K562 (cell line): ENCODE measurements around the gene NSMF. TPM values are rescaled to one million over a fixed set of nuclear protein-coding genes. Genes with fewer than 3 reads are reported as not detected.

Source experiments
- ATAC-seq: fragments of 200-7000 bp; cut with Tn5 transposase; 3 replicates; pipeline ENCODE4 v1.9.1; 2020; ENCODE audit warnings: moderate library complexity
- BruUV-seq: library from RNA; stranded (reverse); fragments of 400-500 nt; replicated peaks from 2 replicates; lab custom pipeline; 2021; lab: Mats Ljungman, UMichigan
- CTCF ChIA-PET: fragments of 300-600 bp; formaldehyde crosslinking; extraction: SDS; loops from one replicate; lab custom pipeline; 2021; ENCODE audit warnings: low intra/inter-chr PET ratio; lab: Yijun Ruan, JAX
- POLR2A ChIA-PET: fragments of 300-600, 350-650 bp; sonication (Branson Sonifier 250); formaldehyde crosslinking; extraction: SDS; loops from one replicate; lab custom pipeline; 2021; ENCODE audit warnings: antibody characterized with exemption, inconsistent platforms; lab: Yijun Ruan, JAX
- DNase-seq, 4 experiments: peaks; one replicate each; pipeline versions ENCODE4 v3.0.0 to v3.0.0-alpha.2; 2011 to 2018; ENCODE audit warnings: low spot score in 3 of 4, mixed read lengths in 3 of 4; ENCODE audit errors: extremely low read depth in 1 of 4
- FAIRE-seq: peaks from 2 replicates; lab custom pipeline; 2011; peaks lifted over from hg19 to GRCh38; lab: Jason Lieb, UNC
- H2AFZ ChIP-seq: 2 replicates; pipeline ENCODE4 v1.6.0; 2011; ENCODE audit warnings: low read depth, low read length, control low read depth, inconsistent platforms
- H3K27ac ChIP-seq: fragments of 200-600 bp; 3 replicates; pipeline ENCODE4 v1.8.0; 2011; ENCODE audit warnings: low read depth, mild to moderate bottlenecking, control low read depth, inconsistent platforms, low read length, moderate library complexity, mixed read lengths; ENCODE audit errors: extremely low read depth
- H3K27me3 ChIP-seq, 2 experiments: fragments of 300-600 bp in 1 of 2; 2 replicates in 1 of 2; 3 replicates in 1 of 2; pipeline versions ENCODE4 v1.6.0 to v1.8.0; 2011; ENCODE audit warnings: inconsistent platforms in 2 of 2, low read length in 2 of 2, mild to moderate bottlenecking in 1 of 2, mixed read lengths in 1 of 2, moderate library complexity in 1 of 2; ENCODE audit not compliant: control insufficient read depth in 2 of 2, insufficient read depth in 2 of 2
- H3K36me3 ChIP-seq: fragments of 300-600 bp; 3 replicates; pipeline ENCODE4 v1.8.0; 2011; ENCODE audit warnings: mild to moderate bottlenecking, low read length, inconsistent platforms; ENCODE audit not compliant: control insufficient read depth, insufficient read depth
- H3K4me1 ChIP-seq, 2 experiments: fragments of 200-600 bp in 1 of 2; replicated peaks in 1 of 2; 2 replicates in 1 of 2; 3 replicates in 1 of 2; pipeline versions ENCODE4 v1.5.1 to v1.8.0; 2011; ENCODE audit warnings: inconsistent platforms in 2 of 2, low read length in 2 of 2, mild to moderate bottlenecking in 1 of 2, mixed read lengths in 1 of 2, moderate library complexity in 1 of 2; ENCODE audit not compliant: control insufficient read depth in 2 of 2, insufficient read depth in 2 of 2
- H3K4me2 ChIP-seq: 2 replicates; pipeline ENCODE4 v1.6.1; 2011; ENCODE audit warnings: low read length, control low read depth, inconsistent platforms, mixed read lengths; ENCODE audit not compliant: insufficient read depth
- H3K4me3 ChIP-seq: fragments of 200-600 bp; sonication (generic), shearing (Covaris generic); 2 replicates; pipeline ENCODE4 v1.5.1; 2016; ENCODE audit warnings: control low read depth, inconsistent platforms
- H3K79me2 ChIP-seq: fragments of 200-600 bp; 3 replicates; pipeline ENCODE4 v1.8.0; 2011; ENCODE audit warnings: low read length, inconsistent platforms; ENCODE audit not compliant: control insufficient read depth, insufficient read depth
- H3K9ac ChIP-seq, 2 experiments: 2 replicates each; pipeline versions ENCODE4 v1.6.0 to v1.6.1; 2011; ENCODE audit warnings: low read depth in 2 of 2, low read length in 2 of 2, control low read depth in 1 of 2, inconsistent platforms in 1 of 2, mild to moderate bottlenecking in 1 of 2, mixed read lengths in 1 of 2; ENCODE audit not compliant: insufficient read depth in 1 of 2
- H3K9me1 ChIP-seq: one replicate; pipeline ENCODE4 v1.6.0; 2011; ENCODE audit warnings: inconsistent platforms, mild to moderate bottlenecking, low read length, moderate library complexity; ENCODE audit not compliant: control insufficient read depth, insufficient read depth
- H3K9me3 ChIP-seq: replicated peaks from 2 replicates; pipeline ENCODE4 v1.5.1; 2011; ENCODE audit warnings: low read depth, low read length, inconsistent platforms; ENCODE audit not compliant: control insufficient read depth, insufficient read depth
- H4K20me1 ChIP-seq: replicated peaks from 2 replicates; pipeline ENCODE4 v1.6.1; 2011; ENCODE audit warnings: low read length, inconsistent platforms, mixed read lengths; ENCODE audit not compliant: control insufficient read depth, insufficient read depth
- ASH1L ChIP-seq: fragments of 450-650 bp; IDR thresholded peaks from 2 replicates; pipeline ENCODE4 v1.6.1; 2018; ENCODE audit warnings: borderline replicate concordance, mild to moderate bottlenecking, low read depth; ENCODE audit not compliant: partially characterized antibody
- BCOR ChIP-seq: fragments of 450-650 bp; IDR thresholded peaks from 2 replicates; pipeline ENCODE4 v1.6.1; 2016
- CEBPG ChIP-seq, 3 experiments: fragments of 200-800 bp in 1 of 3; sonication (Bioruptor generic) in 1 of 3; sonication (generic) in 1 of 3; formaldehyde crosslinking in 1 of 3; IDR thresholded peaks in 2 of 3; conservative IDR thresholded peaks in 1 of 3; 2 replicates each; pipeline versions ENCODE4 v1.6.1 to v1.8.0; 2016 to 2022; ENCODE audit warnings: missing compliant biosample characterization in 2 of 3, missing genetic modification characterization in 2 of 3, mild to moderate bottlenecking in 1 of 3, missing genetic modification reagents in 1 of 3
- CREB5 ChIP-seq: fragments of 250-450 bp; sonication (Bioruptor Pico); IDR thresholded peaks from 2 replicates; pipeline ENCODE4 v1.5.0; 2020; ENCODE audit warnings: mild to moderate bottlenecking
- FOXK1 ChIP-seq: sonication (generic); formaldehyde crosslinking; IDR thresholded peaks from 2 replicates; pipeline ENCODE4 v1.8.0; 2022; ENCODE audit warnings: missing genetic modification reagents, mild to moderate bottlenecking, borderline replicate concordance
- MYC ChIP-seq, 2 experiments: fragments of 250-450 bp in 1 of 2; sonication (Bioruptor Pico) in 1 of 2; IDR thresholded peaks; 2 replicates each; pipeline versions ENCODE4 v1.5.1 to v1.6.1; 2012 to 2021; ENCODE audit warnings: low read depth in 2 of 2, borderline replicate concordance in 1 of 2, improper control_type of control experiment in 1 of 2, low read length in 1 of 2, mild to moderate bottlenecking in 1 of 2, moderate library complexity in 1 of 2
- NEUROD1 ChIP-seq: fragments of 150-350 bp; IDR thresholded peaks from 2 replicates; pipeline ENCODE4 v1.6.1; 2014; ENCODE audit warnings: borderline replicate concordance, low read length, low read depth; ENCODE audit not compliant: partially characterized antibody
- NR4A1 ChIP-seq, 2 experiments: fragments of 250-450 bp in 1 of 2; fragments of 450-650 bp in 1 of 2; sonication (Bioruptor Pico) in 1 of 2; IDR thresholded peaks; 2 replicates each; pipeline versions ENCODE4 v1.4.0 to v1.6.1; 2016 to 2020; ENCODE audit warnings: mild to moderate bottlenecking in 2 of 2, missing compliant biosample characterization in 1 of 2, missing genetic modification characterization in 1 of 2, moderate library complexity in 1 of 2
- POLR2G ChIP-seq: fragments of 200-400 bp; formaldehyde crosslinking; IDR thresholded peaks from 2 replicates; pipeline ENCODE4 v1.6.1; 2017; ENCODE audit warnings: low read depth, mild to moderate bottlenecking, antibody characterized with exemption, low read length, moderate library complexity
- PRMT5 ChIP-seq: sonication (generic); formaldehyde crosslinking; IDR thresholded peaks from 2 replicates; pipeline ENCODE4 v1.5.0; 2020; ENCODE audit warnings: missing genetic modification reagents
- SMAD4 ChIP-seq: fragments of 250-450 bp; sonication (Bioruptor Pico); conservative IDR thresholded peaks from 2 replicates; pipeline ENCODE4 v1.8.0; 2021; ENCODE audit warnings: inconsistent platforms, mild to moderate bottlenecking, moderate library complexity
- ZNF395 ChIP-seq: fragments of 200-800 bp; sonication (Bioruptor generic); IDR thresholded peaks from 2 replicates; pipeline ENCODE4 v1.6.1; 2017; ENCODE audit warnings: missing genetic modification characterization, missing compliant biosample characterization
- ZNF511 ChIP-seq: sonication (generic); formaldehyde crosslinking; IDR thresholded peaks from 2 replicates; pipeline ENCODE4 v1.8.0; 2022; ENCODE audit warnings: mild to moderate bottlenecking, missing genetic modification reagents
- ZNF764 ChIP-seq: fragments of 250-450 bp; sonication (Bioruptor Pico); IDR thresholded peaks from 2 replicates; pipeline ENCODE4 v1.4.0; 2020; ENCODE audit warnings: low read depth, mild to moderate bottlenecking, moderate library complexity
- WGBS: fragments of 100-300 bp; shearing (Covaris generic); methylation state at CpG from one replicate; pipeline ENCODE4 v1.1.6; 2016; ENCODE audit warnings: low coverage, mixed read lengths; ENCODE audit not compliant: insufficient coverage; ENCODE audit errors: missing lambda C conversion rate; 5-methylcytosine and 5-hydroxymethylcytosine counted together
- in situ Hi-C: fragments of 300-500 bp; cut with MboI; formaldehyde crosslinking; loops from 4 replicates; pipeline ENCODE4 v1.15.0; 2018; ENCODE audit warnings: inconsistent platforms, mixed read lengths
- intact Hi-C: fragments of 100-400 bp; cut with micrococcal nuclease; formaldehyde crosslinking; loops from 2 replicates; pipeline ENCODE4 v1.14.2; 2022
- polyA plus RNA-seq, 8 experiments: library from polyadenylated mRNA; depleted of rRNA in 4 of 8; stranded (reverse) in 5 of 8; unstranded in 3 of 8; fragments of >200 nt; fragmentation: Nextera tagmentation in 2 of 8; fragmentation: Illumina TruSeq in 1 of 8; extraction: Ambion mirVana in 2 of 8; extraction: Trizol in 1 of 8; gene quantifications; 2 replicates each; pipeline versions ENCODE4 v1.2.1 to v1.2.3, GENCODE V29; 2011 to 2014; ENCODE audit warnings: inconsistent platforms in 1 of 8, missing spikeins in 1 of 8
- total RNA-seq, 7 experiments: library from RNA; depleted of rRNA in 6 of 7; stranded (reverse); fragments of >200 nt in 6 of 7; fragmentation: Illumina TruSeq in 2 of 7; extraction: Trizol in 2 of 7; gene quantifications; 2 replicates each; pipeline versions ENCODE4 v1.2.1 to v1.2.3, GENCODE V29; 2011 to 2021; ENCODE audit warnings: low replicate concordance in 1 of 7
- TF ChIP-seq, protein P1 (sequence below), 2 experiments: fragments of 450-650 bp in 1 of 2; sonication (generic) in 1 of 2; formaldehyde crosslinking in 1 of 2; IDR thresholded peaks in 1 of 2; conservative IDR thresholded peaks in 1 of 2; 2 replicates each; pipeline versions ENCODE4 v1.6.1 to v1.8.1; 2016 to 2023; ENCODE audit warnings: mild to moderate bottlenecking in 2 of 2, moderate library complexity in 2 of 2, inconsistent platforms in 1 of 2, missing genetic modification reagents in 1 of 2

Gene NSMF
- total and polyA plus RNA-seq, 9 of the 15 experiments (the other 6 are each of a cell fraction or from before 2014, with no cell fraction given): 0.20 to 82.7 (median 29.3) TPM

DNA sequence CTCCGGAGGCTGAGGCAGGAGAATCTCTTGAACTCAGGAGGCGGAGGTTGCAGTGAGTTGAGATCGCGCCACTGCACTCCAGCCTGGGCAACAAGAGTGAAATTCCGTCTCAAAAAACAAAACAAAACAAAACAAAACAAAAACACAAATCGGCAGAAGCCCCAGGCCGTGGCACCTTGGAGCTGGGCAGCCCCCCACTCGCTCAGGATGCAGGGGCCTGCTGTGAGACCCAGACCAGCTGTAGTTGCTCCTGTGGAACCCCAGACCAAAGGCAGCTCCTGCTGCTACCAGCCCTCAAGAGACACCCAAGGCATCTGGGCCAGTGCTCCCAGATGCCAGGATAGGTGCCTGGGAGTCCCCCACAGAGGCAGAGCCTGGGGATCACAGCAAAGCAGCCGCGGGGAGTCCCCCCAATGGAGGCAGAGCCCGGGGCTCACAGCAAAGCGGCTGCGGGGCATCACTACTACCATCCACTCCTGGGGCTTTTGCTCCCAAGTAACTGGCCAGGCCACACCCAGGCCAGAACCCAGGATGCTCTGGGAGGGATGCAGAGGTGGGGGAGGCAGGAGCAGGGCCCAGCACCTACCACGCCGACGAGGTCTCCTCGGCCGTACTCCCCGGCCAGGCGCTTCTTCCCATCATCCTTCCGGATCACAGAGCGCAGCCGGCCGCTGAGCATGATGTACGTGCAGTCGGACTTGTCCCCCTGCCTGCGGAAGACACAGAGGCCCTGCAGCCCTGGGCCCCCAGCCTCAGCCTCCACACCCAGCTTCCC, 37.7 kb upstream of the NSMF start:
- Histone ChIP-seq H3K36me3 (no peaks in the 10 kb centered on the region), H3K9me1 (no peaks in the 10 kb centered on the region), H4K20me1 (no peaks in the 10 kb centered on the region), H2AFZ (no peak overlapping the region), H3K4me2 (no peak overlapping the region), H3K27ac (no peak overlapping the region), H3K4me1 (peaks cover 21 to 77% of the 10 kb centered on the region in 2 experiments), H3K4me3 (no peak overlapping the region), H3K9me3 (no peaks in the 10 kb centered on the region), H3K27me3 (peaks cover 0 to 30% of the 10 kb centered on the region in 2 experiments; a peak in 2 of 5 replicates), H3K79me2 (no peaks in the 10 kb centered on the region), H3K9ac (no peak overlapping the region)
- intact Hi-C loops: no loop called here
- ATAC-seq (no peak), DNase-seq (no peak), FAIRE-seq (no peak)
- ChIA-PET CTCF (no interaction called here), POLR2A (interaction anchor here (0.7 kb wide), 1 partner anchor 191 kb away, joined by 3 read pairs; no protein-coding TSS in a partner anchor)
- in situ Hi-C loops: no loop called here
- WGBS: 68% methylated on average over 19 of the region's 27 CpGs
- no TSS peak for BruUV-seq
- TF ChIP-seq MYC (IDR thresholded peaks at IDR 0.05; ENCODE audit: low read depth, low read length) (no peak), MYC (CRISPR knock-in tag; IDR thresholded peaks at IDR 0.05; ENCODE audit: borderline replicate concordance, low read depth) (no peak), SMAD4 (CRISPR knock-in tag) (no peak), FOXK1 (CRISPR knock-in tag) (no peak), CREB5 (CRISPR knock-in tag) (no peak), BCOR (no peak), NR4A1 (CRISPR knock-in tag; IDR thresholded peaks at IDR 0.05) (no peak), NR4A1 (tag; IDR thresholded peaks at IDR 0.05) (no peak), ZNF395 (no peak), POLR2G (no peak), CEBPG (CRISPR knock-in tag; IDR thresholded peaks at IDR 0.05) (no peak), CEBPG (tag; conservative IDR thresholded peaks at IDR 0.05 in 1 of 2, IDR thresholded peaks at IDR 0.05 in 1 of 2) (no peak), ZNF764 (CRISPR knock-in tag) (no peak), NEUROD1 (no peak), ZNF511 (CRISPR knock-in tag) (no peak), PRMT5 (CRISPR knock-in tag) (no peak), ASH1L (no peak)
- TF ChIP-seq, protein P1, sequence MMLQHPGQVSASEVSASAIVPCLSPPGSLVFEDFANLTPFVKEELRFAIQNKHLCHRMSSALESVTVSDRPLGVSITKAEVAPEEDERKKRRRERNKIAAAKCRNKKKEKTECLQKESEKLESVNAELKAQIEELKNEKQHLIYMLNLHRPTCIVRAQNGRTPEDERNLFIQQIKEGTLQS (IDR thresholded peaks at IDR 0.05): no peak
- TF ChIP-seq, protein P1 (CRISPR knock-in tag; conservative IDR thresholded peaks at IDR 0.05): no peak
